Stimulated activated CD4-positive, alpha-beta T cell treated with anti-CD3 and anti-CD28 coated beads, TNF-alpha, amount 100 ng/mL, for 4 hours (primary cell): Measurements from ENCODE around the gene ZNF724.

Experiments
- DNase-seq, 3 experiments: peaks; one replicate each; pipeline ENCODE4 v3.0.0-alpha.2; 2020; ENCODE audit warnings: low read depth in 3 of 3

ZNF724 gene

GRCh38 chr19:23241419-23241818, 8.8 kb downstream of the ZNF724 start:
- no peak for DNase-seq

GRCh38 chr19:23222998-23223652, 27.1 kb downstream of the ZNF724 start:
- DNase-seq = no peak

GRCh38 chr19:23203841-23204344, 46.3 kb downstream of the ZNF724 start:
- no peak for DNase-seq

- no peak for DNase-seq
These were observed 59.9 kb downstream of the ZNF724 start for GRCh38 chr19:23190341-23190740.

GRCh38 chr19:23183251-23183650, 66.9 kb downstream of the ZNF724 start:
- DNase-seq = no peak
